ENCODE measurements around the gene SLC6A5.

- TF ChIP-seq MYC (IDR thresholded peaks at IDR 0.05; ENCODE audit: low read depth, low read length) (no peak), CTCF (IDR thresholded peaks at IDR 0.05; ENCODE audit: low read depth, low read length) (no peak), POLR2A (IDR thresholded peaks at IDR 0.05; ENCODE audit: extremely low read depth, insufficient read length) (no peak), MAX (IDR thresholded peaks at IDR 0.05; ENCODE audit: low read depth, low read length) (no peak)
Observed at GRCh38 chr11:20658135-20658534, 58.7 kb downstream of the SLC6A5 start.

Measured in NB4 (cell line).